ENCODE data around the gene NINJ2.
"Not testable (repeated sequence)": the region's sequence is repeated elsewhere in the genome, so short reads cannot be mapped to it uniquely, and the experiment has no call there.

Gene NINJ2

GRCh38 chr12:642633-643474 is 20.4 kb downstream of the NINJ2 start:
- peak in 1 of 2 donors; percentile 57 for DNase-seq (ENCODE audit: extremely low read depth in 1 of 2, low read depth in 1 of 2)

GRCh38 chr12:641321-641720 is 21.9 kb downstream of the NINJ2 start:
- not testable (repeated sequence) for DNase-seq (ENCODE audit: extremely low read depth in 1 of 2, low read depth in 1 of 2)

GRCh38 chr12:640773-641172 is 22.5 kb downstream of the NINJ2 start:
- no peak for DNase-seq (ENCODE audit: extremely low read depth in 1 of 2, low read depth in 1 of 2)

GRCh38 chr12:639988-640387 is 23.3 kb downstream of the NINJ2 start:
- no peak for DNase-seq (ENCODE audit: extremely low read depth in 1 of 2, low read depth in 1 of 2)

GRCh38 chr12:639566-639965 is 23.7 kb downstream of the NINJ2 start:
- DNase-seq (ENCODE audit: extremely low read depth in 1 of 2, low read depth in 1 of 2), result no peak

- DNase-seq (ENCODE audit: extremely low read depth in 1 of 2, low read depth in 1 of 2), result no peak
Observed at GRCh38 chr12:638953-639557, 24.2 kb downstream of the NINJ2 start.

- no peak for DNase-seq (ENCODE audit: extremely low read depth in 1 of 2, low read depth in 1 of 2)
Observed at GRCh38 chr12:636632-637031, 26.6 kb downstream of the NINJ2 start.

GRCh38 chr12:633731-634130 is 29.5 kb downstream of the NINJ2 start:
- no peak for DNase-seq (ENCODE audit: extremely low read depth in 1 of 2, low read depth in 1 of 2)

- DNase-seq (ENCODE audit: extremely low read depth in 1 of 2, low read depth in 1 of 2), result no peak
Observed at GRCh38 chr12:632102-632696, 31.0 kb downstream of the NINJ2 start.

- peak in 1 of 2 donors; percentile 51 for DNase-seq (ENCODE audit: extremely low read depth in 1 of 2, low read depth in 1 of 2)
Observed at GRCh38 chr12:630656-631632, 32.3 kb downstream of the NINJ2 start.

- not testable (repeated sequence) for DNase-seq (ENCODE audit: extremely low read depth in 1 of 2, low read depth in 1 of 2)
Observed at GRCh38 chr12:628742-629078, 34.5 kb downstream of the NINJ2 start.

GRCh38 chr12:627863-628741 is 35.1 kb downstream of the NINJ2 start:
- DNase-seq (ENCODE audit: extremely low read depth in 1 of 2, low read depth in 1 of 2), result no peak

GRCh38 chr12:627285-627684 is 36.0 kb downstream of the NINJ2 start:
- no peak for DNase-seq (ENCODE audit: extremely low read depth in 1 of 2, low read depth in 1 of 2)

GRCh38 chr12:625998-626397 is 37.2 kb downstream of the NINJ2 start:
- no peak for DNase-seq (ENCODE audit: extremely low read depth in 1 of 2, low read depth in 1 of 2)

GRCh38 chr12:623865-624372 is 39.3 kb downstream of the NINJ2 start:
- no peak for DNase-seq (ENCODE audit: extremely low read depth in 1 of 2, low read depth in 1 of 2)

GRCh38 chr12:623172-623864 is 39.9 kb downstream of the NINJ2 start:
- DNase-seq (ENCODE audit: extremely low read depth in 1 of 2, low read depth in 1 of 2), result no peak

GRCh38 chr12:622416-622815 is 40.8 kb downstream of the NINJ2 start:
- DNase-seq (ENCODE audit: extremely low read depth in 1 of 2, low read depth in 1 of 2), result no peak

- DNase-seq (ENCODE audit: extremely low read depth in 1 of 2, low read depth in 1 of 2), result no peak
Observed at GRCh38 chr12:619346-619745, 43.9 kb downstream of the NINJ2 start.

GRCh38 chr12:618605-619004 is 44.6 kb downstream of the NINJ2 start:
- no peak for DNase-seq (ENCODE audit: extremely low read depth in 1 of 2, low read depth in 1 of 2)

Measured in activated CD8-positive, alpha-beta memory T cell treated with anti-CD3 and anti-CD28 coated beads for 1 hour (primary cell).